Measurements from ENCODE around the gene RAB36. TPM values are rescaled to one million over a fixed set of nuclear protein-coding genes. Genes with fewer than 3 reads are reported as not detected.

RAB36 gene
- total RNA-seq, 1 donor from 2014 or later, result 1.7 TPM

DNA sequence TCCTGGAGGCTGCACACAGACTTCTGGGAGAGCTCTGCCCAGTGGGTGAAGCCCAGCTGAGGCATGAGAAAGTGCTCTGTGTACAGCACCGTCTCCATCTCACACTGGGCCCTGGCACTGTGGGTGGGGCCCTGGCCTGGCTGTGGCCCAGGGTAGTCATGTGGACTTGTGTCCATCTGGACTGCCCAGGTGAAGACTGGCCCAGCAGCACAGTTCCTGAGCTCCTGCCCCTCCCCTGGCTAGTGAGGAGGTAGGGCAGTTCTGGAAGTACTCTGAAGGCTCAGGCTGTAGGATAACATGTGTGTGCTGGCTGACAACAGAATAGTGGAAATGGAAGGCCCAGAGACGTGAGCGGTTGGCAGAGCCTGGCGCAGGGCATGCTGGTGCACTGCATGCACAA is 38.9 kb upstream of the RAB36 start:
- Mint-ChIP-seq H3K36me3 (ENCODE audit: low read depth) (no peaks in the 10 kb centered on the region), H3K4me3 (no peak overlapping the region), H3K4me1 (no peaks in the 10 kb centered on the region), H3K9me3 (no peaks in the 10 kb centered on the region), H3K27me3 (no peaks in the 10 kb centered on the region), H3K27ac (no peak overlapping the region)
- TF ChIP-seq, protein P1, sequence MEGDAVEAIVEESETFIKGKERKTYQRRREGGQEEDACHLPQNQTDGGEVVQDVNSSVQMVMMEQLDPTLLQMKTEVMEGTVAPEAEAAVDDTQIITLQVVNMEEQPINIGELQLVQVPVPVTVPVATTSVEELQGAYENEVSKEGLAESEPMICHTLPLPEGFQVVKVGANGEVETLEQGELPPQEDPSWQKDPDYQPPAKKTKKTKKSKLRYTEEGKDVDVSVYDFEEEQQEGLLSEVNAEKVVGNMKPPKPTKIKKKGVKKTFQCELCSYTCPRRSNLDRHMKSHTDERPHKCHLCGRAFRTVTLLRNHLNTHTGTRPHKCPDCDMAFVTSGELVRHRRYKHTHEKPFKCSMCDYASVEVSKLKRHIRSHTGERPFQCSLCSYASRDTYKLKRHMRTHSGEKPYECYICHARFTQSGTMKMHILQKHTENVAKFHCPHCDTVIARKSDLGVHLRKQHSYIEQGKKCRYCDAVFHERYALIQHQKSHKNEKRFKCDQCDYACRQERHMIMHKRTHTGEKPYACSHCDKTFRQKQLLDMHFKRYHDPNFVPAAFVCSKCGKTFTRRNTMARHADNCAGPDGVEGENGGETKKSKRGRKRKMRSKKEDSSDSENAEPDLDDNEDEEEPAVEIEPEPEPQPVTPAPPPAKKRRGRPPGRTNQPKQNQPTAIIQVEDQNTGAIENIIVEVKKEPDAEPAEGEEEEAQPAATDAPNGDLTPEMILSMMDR (IDR thresholded peaks at IDR 0.05), result no peak
- DNase-seq (no peak), ATAC-seq (ENCODE audit: low read depth) (no peak)
- ChIA-PET CTCF (no interaction called here), POLR2A (no interaction called here)
- intact Hi-C loops (cut with micrococcal nuclease), result no loop called here

DNA sequence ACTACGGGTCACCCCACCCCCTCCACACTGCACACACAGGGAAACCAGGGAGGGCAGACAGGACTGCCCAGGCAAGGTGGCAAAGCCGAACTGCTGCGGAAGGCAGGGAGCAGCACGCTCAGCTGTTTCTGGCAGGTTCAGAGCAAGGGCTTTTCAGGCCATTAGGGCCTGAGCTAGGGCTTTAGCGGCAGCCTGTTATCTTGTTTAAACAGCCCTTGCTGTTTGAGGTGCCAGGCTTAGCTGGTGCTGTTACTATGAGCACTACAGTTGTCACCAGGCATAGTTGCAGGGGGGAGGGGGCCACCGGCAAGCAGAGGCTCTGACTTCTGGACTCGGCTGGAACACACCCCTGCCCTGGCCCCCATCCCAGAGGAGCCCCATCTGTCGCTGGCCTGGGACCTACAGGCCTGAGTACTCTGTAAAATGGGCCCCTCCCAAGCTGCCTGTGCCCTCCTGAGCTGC is 38.3 kb upstream of the RAB36 start:
- CTCF ChIA-PET, result no interaction called here

DNA sequence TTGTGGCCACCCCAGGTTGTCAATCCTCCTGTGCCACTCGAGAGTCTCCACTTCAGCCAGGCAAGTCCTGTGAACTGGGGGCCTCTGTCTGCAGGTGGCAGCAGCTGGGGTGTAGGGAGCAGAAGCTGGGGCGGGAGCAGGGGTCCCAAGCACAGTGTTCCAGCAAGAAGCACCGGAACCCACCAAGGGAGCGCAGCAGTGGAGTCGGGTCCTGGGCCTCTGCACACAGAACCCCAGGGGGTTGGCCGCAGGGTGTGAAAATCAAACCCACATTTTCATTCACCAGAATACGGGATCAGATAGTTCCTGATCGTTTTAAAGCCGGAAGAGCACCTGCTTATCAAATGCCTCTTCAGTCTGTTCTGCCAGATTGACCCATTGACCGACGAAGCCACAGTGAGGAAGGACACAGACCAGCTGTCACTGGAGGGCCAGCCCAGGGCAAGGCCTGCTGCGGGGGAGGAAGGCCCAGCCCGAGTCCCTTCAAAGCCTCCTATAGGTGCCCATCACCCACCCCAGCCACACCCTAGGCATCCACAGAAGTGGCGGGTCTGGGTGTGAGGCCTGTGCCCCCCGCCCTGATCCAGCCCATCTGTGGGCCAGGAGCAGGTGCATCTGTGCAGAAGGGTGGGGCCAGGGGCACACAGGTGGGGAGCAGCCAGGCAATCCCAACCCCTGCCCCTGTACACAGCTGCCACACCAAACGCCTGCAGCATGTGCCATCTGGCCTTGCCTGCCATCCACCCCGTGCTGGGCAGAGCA is 37.6 kb upstream of the RAB36 start:
- Mint-ChIP-seq H3K9me3 (no peaks in the 10 kb centered on the region), H3K36me3 (ENCODE audit: low read depth) (no peaks in the 10 kb centered on the region), H3K27me3 (no peaks in the 10 kb centered on the region), H3K4me3 (no peak overlapping the region), H3K27ac (no peak overlapping the region), H3K4me1 (no peaks in the 10 kb centered on the region)
- intact Hi-C loops (cut with micrococcal nuclease), result no loop called here
- ATAC-seq (ENCODE audit: low read depth) (no peak), DNase-seq (no peak)
- ChIA-PET CTCF (no interaction called here), POLR2A (no interaction called here)
- TF ChIP-seq, protein P1 (IDR thresholded peaks at IDR 0.05), result no peak

More for the DNA sequence above, 38.3 kb upstream of the RAB36 start:
- no peak for ATAC-seq (ENCODE audit: low read depth)
- Mint-ChIP-seq H3K4me1 (no peaks in the 10 kb centered on the region), H3K4me3 (no peak overlapping the region), H3K9me3 (no peaks in the 10 kb centered on the region), H3K27me3 (no peaks in the 10 kb centered on the region), H3K27ac (no peak overlapping the region), H3K36me3 (ENCODE audit: low read depth) (no peaks in the 10 kb centered on the region)
- POLR2A ChIA-PET, result no interaction called here
- no peak for DNase-seq
- intact Hi-C loops (cut with micrococcal nuclease), result no loop called here
- TF ChIP-seq, protein P1 (IDR thresholded peaks at IDR 0.05), result no peak

DNA sequence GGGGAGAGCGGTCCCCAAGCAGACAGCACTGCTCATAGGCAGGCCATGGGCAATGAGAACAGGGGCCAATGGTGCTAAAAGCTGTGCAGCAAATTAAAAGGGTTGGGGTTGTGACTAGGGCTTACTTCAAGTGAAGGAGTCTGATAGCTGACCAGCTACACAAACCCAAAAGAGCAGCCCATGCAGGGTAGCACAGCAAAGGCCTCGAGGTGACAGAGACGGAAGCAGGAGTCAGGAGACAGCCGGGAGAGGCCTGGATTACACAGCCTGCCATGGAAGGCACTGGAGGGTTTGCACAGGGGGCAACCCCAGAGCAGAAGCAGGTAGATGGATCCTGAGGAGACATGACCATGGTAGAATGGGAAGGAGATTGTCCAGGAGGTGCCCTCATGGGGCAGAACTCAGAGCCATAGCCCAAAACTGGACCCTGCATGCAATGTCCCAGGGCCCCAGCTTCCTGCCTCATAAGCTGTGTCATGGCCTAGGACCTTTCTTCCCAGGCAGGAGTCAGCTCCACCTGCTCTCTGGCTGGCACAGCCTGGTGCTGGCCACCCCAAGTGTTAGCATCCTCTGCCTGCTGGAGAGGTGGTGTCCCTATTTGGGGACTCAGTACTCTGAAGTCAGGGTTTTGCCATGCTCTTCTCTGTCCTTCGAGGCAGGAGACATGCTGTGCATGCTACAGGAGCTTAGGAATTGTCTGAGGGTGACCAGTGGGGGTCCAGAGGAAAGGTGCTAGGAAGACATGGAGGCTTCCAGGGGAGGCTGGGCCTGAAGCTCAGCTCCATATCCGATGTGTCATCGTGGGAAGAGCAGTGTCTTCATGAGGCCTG is 36.8 kb upstream of the RAB36 start:
- H3K4me3 Mint-ChIP-seq, result no peak overlapping the region
- no peaks in the 10 kb centered on the region for H3K9me3 Mint-ChIP-seq
- no peak for ATAC-seq (ENCODE audit: low read depth)
- POLR2A ChIA-PET, result no interaction called here
- no peaks in the 10 kb centered on the region for H3K36me3 Mint-ChIP-seq (ENCODE audit: low read depth)
- intact Hi-C loops (cut with micrococcal nuclease), result no loop called here
- H3K27ac Mint-ChIP-seq, result no peak overlapping the region
- H3K4me1 Mint-ChIP-seq, result no peaks in the 10 kb centered on the region
- no peaks in the 10 kb centered on the region for H3K27me3 Mint-ChIP-seq
- CTCF ChIA-PET, result no interaction called here
- no peak for DNase-seq
- TF ChIP-seq, protein P1 (IDR thresholded peaks at IDR 0.05), result no peak

DNA sequence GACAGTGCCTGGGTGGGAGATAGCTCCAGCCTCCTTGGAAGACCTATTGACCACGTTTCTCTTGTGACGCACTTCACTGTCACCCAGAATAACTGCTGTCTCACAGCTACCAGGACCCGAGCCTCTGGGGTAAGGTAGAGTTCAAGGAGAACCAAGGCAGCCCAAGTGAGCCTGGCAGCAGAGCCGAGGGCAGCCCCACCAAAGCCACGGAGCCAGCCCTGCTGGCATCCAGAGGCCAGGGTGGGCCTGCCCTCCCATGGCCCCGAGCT is 36.3 kb upstream of the RAB36 start:
- TF ChIP-seq, protein P1 (IDR thresholded peaks at IDR 0.05), result no peak
- no peak for DNase-seq
- intact Hi-C loops (cut with micrococcal nuclease), result no loop called here
- no peaks in the 10 kb centered on the region for H3K4me1 Mint-ChIP-seq
- no peaks in the 10 kb centered on the region for H3K36me3 Mint-ChIP-seq (ENCODE audit: low read depth)
- no peaks in the 10 kb centered on the region for H3K9me3 Mint-ChIP-seq
- no peak overlapping the region for H3K27ac Mint-ChIP-seq
- ChIA-PET CTCF (no interaction called here), POLR2A (no interaction called here)
- H3K27me3 Mint-ChIP-seq, result no peaks in the 10 kb centered on the region
- H3K4me3 Mint-ChIP-seq, result no peak overlapping the region
- no peak for ATAC-seq (ENCODE audit: low read depth)
